ENCODE data around the gene SLC13A4. TPM values are rescaled to one million over a fixed set of nuclear protein-coding genes. Genes with fewer than 3 reads are reported as not detected.
A peak's percentile ranks its signal among the peaks of the same experiment; 100 is the strongest.

The SLC13A4 gene
- total and polyA plus RNA-seq, 4 donors, result 0.01 to 0.17 (median 0.10) TPM

DNA sequence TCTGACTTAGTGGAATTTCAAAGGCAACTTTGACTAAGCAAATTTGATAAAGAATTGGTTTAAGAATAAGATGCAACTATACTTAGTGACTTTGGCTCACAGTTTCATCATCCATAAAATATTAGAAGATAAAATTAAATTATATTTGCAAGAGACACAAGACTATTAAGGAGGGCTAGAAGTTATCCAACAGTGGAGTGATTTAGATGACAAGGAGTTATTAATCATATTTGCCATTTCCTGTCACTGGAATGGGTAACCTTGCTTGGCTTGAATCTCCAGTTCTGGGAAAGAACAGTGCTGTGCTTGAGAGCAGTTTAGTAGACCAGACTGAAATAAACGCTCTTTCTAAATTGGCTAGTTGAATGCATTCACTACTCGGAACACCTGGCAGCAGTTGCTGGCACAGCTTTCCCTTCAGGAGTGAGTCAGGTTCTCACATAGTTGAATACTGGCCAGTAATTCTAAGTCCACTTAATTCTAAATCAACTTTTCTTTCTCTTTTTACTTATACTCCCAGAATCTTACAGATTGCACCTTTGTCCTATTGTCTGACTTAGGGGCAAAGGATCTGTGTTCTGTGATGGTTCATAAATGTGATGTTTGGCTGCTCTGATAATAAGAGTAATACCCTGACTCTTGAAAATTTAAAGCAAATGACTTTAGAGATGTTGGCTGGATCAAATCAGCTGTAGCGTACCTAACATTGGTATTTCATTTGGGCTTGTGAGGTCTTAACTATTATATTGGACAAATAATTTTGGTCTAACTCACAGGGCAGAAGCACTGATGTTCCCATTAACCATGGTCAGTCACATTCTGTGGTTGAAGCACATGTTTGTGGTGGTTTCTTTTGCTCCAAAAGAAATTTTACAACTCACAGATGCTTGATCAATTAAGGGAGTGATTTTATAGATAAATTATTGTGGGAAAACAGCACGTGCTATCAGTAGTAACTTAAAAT lies 49.1 kb downstream of the SLC13A4 start:
- Histone ChIP-seq H3K9ac (ENCODE audit: low read depth in 1 of 2, low read length in 2 of 2) (no peak overlapping the region), H3K4me3 (ENCODE audit: low read depth in 1 of 3, low read length in 3 of 3) (no peak overlapping the region), H3K9me3 (ENCODE audit: control insufficient read depth in 4 of 4, low read length in 3 of 4) (no peaks in the 10 kb centered on the region), H3K27ac (ENCODE audit: low read depth in 1 of 2, low read length in 2 of 2) (no peak overlapping the region), H3K4me1 (ENCODE audit: control insufficient read depth in 4 of 4, insufficient read depth in 4 of 4, low read length in 3 of 4) (peaks cover 0 to 14% (median 12%) of the 10 kb centered on the region in 4 donors), H3K36me3 (ENCODE audit: control insufficient read depth in 4 of 4, insufficient read depth in 3 of 4, low read depth in 1 of 4, low read length in 3 of 4) (peaks cover 0 to 6% (median 2%) of the 10 kb centered on the region in 4 donors), H3K27me3 (ENCODE audit: control insufficient read depth in 4 of 4, insufficient read depth in 4 of 4, low read length in 3 of 4) (no peaks in the 10 kb centered on the region)
- TF ChIP-seq, protein P1, sequence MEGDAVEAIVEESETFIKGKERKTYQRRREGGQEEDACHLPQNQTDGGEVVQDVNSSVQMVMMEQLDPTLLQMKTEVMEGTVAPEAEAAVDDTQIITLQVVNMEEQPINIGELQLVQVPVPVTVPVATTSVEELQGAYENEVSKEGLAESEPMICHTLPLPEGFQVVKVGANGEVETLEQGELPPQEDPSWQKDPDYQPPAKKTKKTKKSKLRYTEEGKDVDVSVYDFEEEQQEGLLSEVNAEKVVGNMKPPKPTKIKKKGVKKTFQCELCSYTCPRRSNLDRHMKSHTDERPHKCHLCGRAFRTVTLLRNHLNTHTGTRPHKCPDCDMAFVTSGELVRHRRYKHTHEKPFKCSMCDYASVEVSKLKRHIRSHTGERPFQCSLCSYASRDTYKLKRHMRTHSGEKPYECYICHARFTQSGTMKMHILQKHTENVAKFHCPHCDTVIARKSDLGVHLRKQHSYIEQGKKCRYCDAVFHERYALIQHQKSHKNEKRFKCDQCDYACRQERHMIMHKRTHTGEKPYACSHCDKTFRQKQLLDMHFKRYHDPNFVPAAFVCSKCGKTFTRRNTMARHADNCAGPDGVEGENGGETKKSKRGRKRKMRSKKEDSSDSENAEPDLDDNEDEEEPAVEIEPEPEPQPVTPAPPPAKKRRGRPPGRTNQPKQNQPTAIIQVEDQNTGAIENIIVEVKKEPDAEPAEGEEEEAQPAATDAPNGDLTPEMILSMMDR (IDR thresholded peaks at IDR 0.05; ENCODE audit: low read depth, low read length, missing input control), result no peak
- TF ChIP-seq TAF1 (conservative IDR thresholded peaks at IDR 0.05) (no peak), JUND (IDR thresholded peaks at IDR 0.05) (peak in 1 of 2 donors; percentile 34), FOXA1 (IDR thresholded peaks at IDR 0.05) (no peak), HNF4G (IDR thresholded peaks at IDR 0.05) (no peak), NR2F2 (IDR thresholded peaks at IDR 0.05) (no peak), HNF4A (conservative IDR thresholded peaks at IDR 0.05) (peak in 1 of 2 donors; percentile 17)
- TF ChIP-seq, protein P2, sequence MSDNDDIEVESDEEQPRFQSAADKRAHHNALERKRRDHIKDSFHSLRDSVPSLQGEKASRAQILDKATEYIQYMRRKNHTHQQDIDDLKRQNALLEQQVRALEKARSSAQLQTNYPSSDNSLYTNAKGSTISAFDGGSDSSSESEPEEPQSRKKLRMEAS (IDR thresholded peaks at IDR 0.05), result no peak
- 65% methylated on average over 4 of the region's 4 CpGs for WGBS
- DNase-seq (ENCODE audit: low spot score), result no peak

DNA sequence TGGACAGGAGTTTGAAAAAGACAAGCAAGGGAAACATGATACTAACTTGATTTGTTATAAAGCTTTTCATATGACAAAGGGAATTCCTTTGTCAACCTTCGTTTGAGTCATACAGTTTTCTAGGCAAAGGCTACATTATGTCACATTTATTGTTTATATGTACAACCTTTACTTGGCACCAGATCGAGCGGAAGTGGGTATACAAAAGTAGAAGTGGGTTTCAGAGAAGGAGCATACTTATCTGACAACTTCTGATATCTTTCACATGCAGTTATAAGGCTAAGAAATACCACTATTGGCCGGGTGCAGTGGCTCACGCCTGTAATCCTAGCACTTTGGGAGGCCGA lies 54.7 kb downstream of the SLC13A4 start:
- Histone ChIP-seq H3K4me3 (ENCODE audit: low read depth in 1 of 3, low read length in 3 of 3) (no peak overlapping the region), H3K9ac (ENCODE audit: low read depth in 1 of 2, low read length in 2 of 2) (no peak overlapping the region), H3K36me3 (ENCODE audit: control insufficient read depth in 4 of 4, insufficient read depth in 3 of 4, low read depth in 1 of 4, low read length in 3 of 4) (peaks cover 0 to 5% (median 2%) of the 10 kb centered on the region in 4 donors), H3K27ac (ENCODE audit: low read depth in 1 of 2, low read length in 2 of 2) (no peak overlapping the region), H3K9me3 (ENCODE audit: control insufficient read depth in 4 of 4, low read length in 3 of 4) (no peaks in the 10 kb centered on the region), H3K4me1 (ENCODE audit: control insufficient read depth in 4 of 4, insufficient read depth in 4 of 4, low read length in 3 of 4) (peaks cover 1 to 5% (median 3%) of the 10 kb centered on the region in 4 donors), H3K27me3 (ENCODE audit: control insufficient read depth in 4 of 4, insufficient read depth in 4 of 4, low read length in 3 of 4) (no peaks in the 10 kb centered on the region)
- no peak for TF ChIP-seq HNF4A (conservative IDR thresholded peaks at IDR 0.05)
- TF ChIP-seq SP1 (IDR thresholded peaks at IDR 0.05), result no peak
- TF ChIP-seq, protein P1 (IDR thresholded peaks at IDR 0.05; ENCODE audit: low read depth, low read length, missing input control), result no peak
- no peak for TF ChIP-seq FOXA2 (IDR thresholded peaks at IDR 0.05)
- DNase-seq (ENCODE audit: low spot score), result no peak
- 80% methylated on average over 6 of the region's 6 CpGs for WGBS

DNA sequence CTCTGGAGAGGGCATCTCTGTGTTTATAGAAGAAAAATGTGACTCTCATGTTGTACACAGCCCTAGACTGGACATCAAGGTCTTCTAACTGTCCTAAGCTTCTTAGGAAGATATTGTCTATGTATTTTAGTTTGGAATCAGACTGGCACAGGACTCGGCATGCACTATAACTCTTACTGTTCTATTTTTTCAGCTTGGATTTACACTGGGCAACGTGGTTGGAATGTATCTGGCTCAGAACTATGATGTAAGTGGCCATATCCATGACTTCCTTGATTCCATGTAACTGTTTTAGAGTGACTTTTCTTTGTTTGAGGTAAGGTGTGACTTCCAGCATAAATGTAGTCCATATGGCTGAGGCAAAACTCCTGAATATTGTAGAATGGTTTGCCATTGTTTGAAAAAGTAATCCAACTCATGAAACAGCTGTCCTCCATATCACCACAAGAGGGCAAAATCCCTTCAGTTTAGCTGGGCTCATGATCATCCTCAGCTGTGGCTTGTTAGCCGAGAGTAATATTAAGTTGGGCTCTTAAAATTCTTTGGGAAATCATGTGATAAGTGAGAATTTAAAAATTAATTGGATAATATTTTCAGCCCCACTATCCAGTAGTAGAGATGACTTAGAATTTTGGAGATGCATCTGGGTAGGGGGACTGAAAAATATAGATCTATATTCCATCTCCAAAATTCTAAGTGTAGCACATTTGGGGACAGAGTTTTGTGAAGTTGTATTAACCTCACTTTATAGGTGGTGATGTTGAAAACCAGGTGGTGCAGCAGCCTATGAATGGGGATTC lies 55.2 kb downstream of the SLC13A4 start:
- DNase-seq (ENCODE audit: low spot score), result no peak
- Histone ChIP-seq H3K4me1 (ENCODE audit: control insufficient read depth in 4 of 4, insufficient read depth in 4 of 4, low read length in 3 of 4) (peaks cover 0 to 1% (median 0%) of the 10 kb centered on the region in 4 donors), H3K9me3 (ENCODE audit: control insufficient read depth in 4 of 4, low read length in 3 of 4) (no peaks in the 10 kb centered on the region), H3K27ac (ENCODE audit: low read depth in 1 of 2, low read length in 2 of 2) (no peak overlapping the region), H3K27me3 (ENCODE audit: control insufficient read depth in 4 of 4, insufficient read depth in 4 of 4, low read length in 3 of 4) (no peaks in the 10 kb centered on the region), H3K4me3 (ENCODE audit: low read depth in 1 of 3, low read length in 3 of 3) (no peak overlapping the region), H3K36me3 (ENCODE audit: control insufficient read depth in 4 of 4, insufficient read depth in 3 of 4, low read depth in 1 of 4, low read length in 3 of 4) (peaks cover 0 to 3% (median 0%) of the 10 kb centered on the region in 4 donors), H3K9ac (ENCODE audit: low read depth in 1 of 2, low read length in 2 of 2) (no peak overlapping the region)
- 80% methylated on average over 3 of the region's 3 CpGs for WGBS
- no peak for TF ChIP-seq EGR1 (IDR thresholded peaks at IDR 0.05; ENCODE audit: low read depth in 2 of 2)
- no peak for TF ChIP-seq RXRA (IDR thresholded peaks at IDR 0.05)
- TF ChIP-seq HNF4G (IDR thresholded peaks at IDR 0.05), result no peak
- TF ChIP-seq, protein P2 (IDR thresholded peaks at IDR 0.05), result no peak
- TF ChIP-seq FOXA1 (IDR thresholded peaks at IDR 0.05), result no peak
- TF ChIP-seq, protein P1 (IDR thresholded peaks at IDR 0.05; ENCODE audit: low read depth, low read length, missing input control), result peak; percentile 64
- peak; percentile 78 to 84 for TF ChIP-seq RAD21 (IDR thresholded peaks at IDR 0.05)
- no peak for TF ChIP-seq NR2F2 (IDR thresholded peaks at IDR 0.05)

Measured in liver (tissue), 9 donors.